HFF-Myc (cell line): ENCODE measurements around the gene ARHGAP9.
"Not testable (repeated sequence)": the region's sequence is repeated elsewhere in the genome, so short reads cannot be mapped to it uniquely, and the experiment has no call there.

ENCODE experiments used
- DNase-seq: peaks from one replicate; pipeline ENCODE4 v3.0.0-alpha.2; 2011; ENCODE audit warnings: low read depth; ENCODE audit errors: extremely low read depth
- H3K4me3 ChIP-seq: replicated peaks from 2 replicates; pipeline ENCODE4 v1.5.1; 2011; ENCODE audit warnings: low read depth, mild to moderate bottlenecking, control low read depth, low read length
- CTCF ChIP-seq: IDR thresholded peaks from 2 replicates; pipeline ENCODE4 v1.5.1; 2012; ENCODE audit warnings: mild to moderate bottlenecking, low read depth, low read length, control low read depth; ENCODE audit errors: missing control alignments

Gene ARHGAP9

GRCh38 chr12:57498132-57498502, 18.5 kb upstream of the ARHGAP9 start:
- no peak overlapping the region for H3K4me3 ChIP-seq
- no peak for DNase-seq
- TF ChIP-seq CTCF = no peak

GRCh38 chr12:57497223-57498131, 17.8 kb upstream of the ARHGAP9 start:
- DNase-seq = no peak
- H3K4me3 ChIP-seq = no peak overlapping the region
- no peak for TF ChIP-seq CTCF

- H3K4me3 ChIP-seq = no peak overlapping the region
- no peak for TF ChIP-seq CTCF
- DNase-seq = no peak
Measured at GRCh38 chr12:57496822-57497221, 17.2 kb upstream of the ARHGAP9 start.

GRCh38 chr12:57495051-57495701, 15.5 kb upstream of the ARHGAP9 start:
- not testable (repeated sequence) for H3K4me3 ChIP-seq, DNase-seq

GRCh38 chr12:57491393-57492280, 12.0 kb upstream of the ARHGAP9 start:
- H3K4me3 ChIP-seq = no peak overlapping the region
- no peak for DNase-seq
- TF ChIP-seq CTCF = no peak

- DNase-seq = no peak
- no peak overlapping the region for H3K4me3 ChIP-seq
- TF ChIP-seq CTCF = no peak
Measured at GRCh38 chr12:57490126-57490525, 10.5 kb upstream of the ARHGAP9 start.
